Panc1 (cell line): ENCODE results near the gene RGMB. TPM values are rescaled to one million over a fixed set of nuclear protein-coding genes. Genes with fewer than 3 reads are reported as not detected.

ENCODE experiments used
- ATAC-seq: fragments of 200-7000 bp; cut with Tn5 transposase; 2 replicates; pipeline ENCODE4 v1.9.1; 2020; ENCODE audit warnings: mild to moderate bottlenecking, moderate library complexity
- BruUV-seq: library from RNA; stranded (reverse); fragments of 400-500 nt; replicated peaks from 2 replicates; lab custom pipeline; 2021; lab: Mats Ljungman, UMichigan
- CTCF ChIA-PET: fragments of 300-600 bp; sonication (Branson Sonifier 250); formaldehyde crosslinking; loops from one replicate; lab custom pipeline; 2022; ENCODE audit warnings: antibody characterized with exemption; lab: Charles Lee
- POLR2A ChIA-PET: fragments of 300-600 bp; sonication (Branson Sonifier 250); formaldehyde crosslinking; loops from one replicate; lab custom pipeline; 2022; ENCODE audit warnings: antibody characterized with exemption; lab: Charles Lee
- DNase-seq: peaks from one replicate; pipeline ENCODE4 v3.0.0-alpha.2; 2010; ENCODE audit warnings: low read depth, low spot score
- H3K27ac ChIP-seq: 2 replicates; pipeline ENCODE4 v1.5.1; 2011; ENCODE audit warnings: mild to moderate bottlenecking, low read length, inconsistent platforms
- H3K27me3 ChIP-seq: fragments of 200-500 bp; sonication (Bioruptor generic); 2 replicates; pipeline ENCODE4 v1.6.0; 2014; ENCODE audit warnings: low read length, inconsistent platforms; ENCODE audit not compliant: control insufficient read depth, insufficient read depth
- H3K36me3 ChIP-seq: fragments of 200-500 bp; sonication (Bioruptor generic); 2 replicates; pipeline ENCODE4 v1.5.1; 2014; ENCODE audit warnings: inconsistent platforms, mild to moderate bottlenecking, low read length, moderate library complexity; ENCODE audit not compliant: control insufficient read depth, insufficient read depth
- H3K4me1 ChIP-seq: 2 replicates; pipeline ENCODE4 v1.5.1; 2011; ENCODE audit warnings: inconsistent platforms, mild to moderate bottlenecking, low read length, moderate library complexity; ENCODE audit not compliant: control insufficient read depth, insufficient read depth
- H3K4me3 ChIP-seq, 2 experiments: 2 replicates each; pipeline ENCODE4 v1.5.1; 2011 to 2012; ENCODE audit warnings: low read depth in 2 of 2, low read length in 2 of 2, mild to moderate bottlenecking in 2 of 2, inconsistent platforms in 1 of 2, moderate library complexity in 1 of 2
- H3K9me3 ChIP-seq: fragments of 200-500 bp; sonication (Bioruptor generic); 2 replicates; pipeline ENCODE4 v1.5.1; 2014; ENCODE audit warnings: low read depth, mild to moderate bottlenecking, inconsistent platforms, low read length, moderate library complexity; ENCODE audit not compliant: control insufficient read depth, insufficient read depth
- POLR2AphosphoS5 ChIP-seq: IDR thresholded peaks from 2 replicates; pipeline ENCODE4 v1.6.1; 2012; ENCODE audit warnings: mild to moderate bottlenecking, low read depth, low read length, moderate library complexity
- SIN3A ChIP-seq: IDR thresholded peaks from 2 replicates; pipeline ENCODE4 v1.6.1; 2012; ENCODE audit warnings: low read depth, mild to moderate bottlenecking, low read length, moderate library complexity, borderline replicate concordance; ENCODE audit not compliant: insufficient read depth
- TCF7L2 ChIP-seq: IDR thresholded peaks from 2 replicates; pipeline ENCODE4 v1.6.1; 2011; ENCODE audit warnings: mild to moderate bottlenecking, low read depth, low read length, inconsistent platforms
- in situ Hi-C: cut with HindIII; loops from 2 replicates; pipeline ENCODE4 v1.10.0; 2016; ENCODE audit warnings: low sequenced_read_pairs, low pct_unique_long_range_greater_than_20kb
- intact Hi-C: fragments of 100-400 bp; cut with micrococcal nuclease; formaldehyde crosslinking; loops from one replicate; pipeline ENCODE4 v1.10.0; 2022; ENCODE audit not compliant: unreplicated experiment
- total RNA-seq: library from RNA; stranded (reverse); gene quantifications from one replicate; pipeline ENCODE4 v1.2.1, GENCODE V29; 2021; ENCODE audit not compliant: unreplicated experiment
- TF ChIP-seq, protein P1 (sequence below), 2 experiments: IDR thresholded peaks; 2 replicates each; pipeline ENCODE4 v1.6.1; 2011 to 2012; ENCODE audit warnings: low read depth in 2 of 2, control low read depth in 1 of 2, low read length in 1 of 2, mild to moderate bottlenecking in 1 of 2, moderate library complexity in 1 of 2; ENCODE audit not compliant: insufficient read depth in 1 of 2
- TF ChIP-seq, protein P2 (sequence below): fragments of 450-650 bp; IDR thresholded peaks from 2 replicates; pipeline ENCODE4 v1.5.1; 2017; ENCODE audit warnings: mild to moderate bottlenecking

The RGMB gene
- total RNA-seq, 1 experiment from 2014 or later = 25.4 TPM

DNA sequence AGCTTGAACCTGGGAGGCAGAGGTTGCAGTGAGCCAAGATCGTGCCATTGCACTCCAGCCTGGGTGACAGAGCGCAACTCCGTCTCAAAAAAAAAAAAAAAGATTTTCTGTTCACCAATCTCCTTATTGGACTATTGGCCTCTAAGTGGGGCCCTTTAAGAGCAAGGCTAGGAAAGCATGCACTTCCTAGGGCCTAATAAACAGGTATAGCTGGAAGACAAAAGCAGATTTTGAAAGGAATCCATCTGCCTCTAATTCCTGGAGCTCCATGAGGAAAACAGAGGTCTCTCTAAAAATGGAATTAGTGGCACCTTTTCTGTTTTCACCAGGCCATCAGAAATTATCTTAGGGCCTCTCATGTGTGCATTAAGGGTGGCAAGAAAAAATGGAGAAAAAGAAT lies 70.0 kb downstream of the RGMB start:
- CTCF ChIA-PET = no interaction called here
- in situ Hi-C loops = no loop called here
- Histone ChIP-seq H3K27me3 (no peaks in the 10 kb centered on the region), H3K4me1 (no peaks in the 10 kb centered on the region), H3K9me3 (peaks cover 9% of the 10 kb centered on the region; the same call in 1 of the 2 replicates), H3K4me3 (no peak overlapping the region), H3K36me3 (no peaks in the 10 kb centered on the region), H3K27ac (no peak overlapping the region)
- ATAC-seq = no peak
- POLR2A ChIA-PET = no interaction called here
- TF ChIP-seq SIN3A (no peak), POLR2AphosphoS5 (no peak), TCF7L2 (no peak)
- TF ChIP-seq, protein P1, sequence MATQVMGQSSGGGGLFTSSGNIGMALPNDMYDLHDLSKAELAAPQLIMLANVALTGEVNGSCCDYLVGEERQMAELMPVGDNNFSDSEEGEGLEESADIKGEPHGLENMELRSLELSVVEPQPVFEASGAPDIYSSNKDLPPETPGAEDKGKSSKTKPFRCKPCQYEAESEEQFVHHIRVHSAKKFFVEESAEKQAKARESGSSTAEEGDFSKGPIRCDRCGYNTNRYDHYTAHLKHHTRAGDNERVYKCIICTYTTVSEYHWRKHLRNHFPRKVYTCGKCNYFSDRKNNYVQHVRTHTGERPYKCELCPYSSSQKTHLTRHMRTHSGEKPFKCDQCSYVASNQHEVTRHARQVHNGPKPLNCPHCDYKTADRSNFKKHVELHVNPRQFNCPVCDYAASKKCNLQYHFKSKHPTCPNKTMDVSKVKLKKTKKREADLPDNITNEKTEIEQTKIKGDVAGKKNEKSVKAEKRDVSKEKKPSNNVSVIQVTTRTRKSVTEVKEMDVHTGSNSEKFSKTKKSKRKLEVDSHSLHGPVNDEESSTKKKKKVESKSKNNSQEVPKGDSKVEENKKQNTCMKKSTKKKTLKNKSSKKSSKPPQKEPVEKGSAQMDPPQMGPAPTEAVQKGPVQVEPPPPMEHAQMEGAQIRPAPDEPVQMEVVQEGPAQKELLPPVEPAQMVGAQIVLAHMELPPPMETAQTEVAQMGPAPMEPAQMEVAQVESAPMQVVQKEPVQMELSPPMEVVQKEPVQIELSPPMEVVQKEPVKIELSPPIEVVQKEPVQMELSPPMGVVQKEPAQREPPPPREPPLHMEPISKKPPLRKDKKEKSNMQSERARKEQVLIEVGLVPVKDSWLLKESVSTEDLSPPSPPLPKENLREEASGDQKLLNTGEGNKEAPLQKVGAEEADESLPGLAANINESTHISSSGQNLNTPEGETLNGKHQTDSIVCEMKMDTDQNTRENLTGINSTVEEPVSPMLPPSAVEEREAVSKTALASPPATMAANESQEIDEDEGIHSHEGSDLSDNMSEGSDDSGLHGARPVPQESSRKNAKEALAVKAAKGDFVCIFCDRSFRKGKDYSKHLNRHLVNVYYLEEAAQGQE (IDR thresholded peaks at IDR 0.05; ENCODE audit: insufficient read depth in 1 of 2, low read depth in 2 of 2, low read length in 1 of 2) = no peak
- no peak for DNase-seq
- BruUV-seq = no TSS peak
- intact Hi-C loops = no loop called here

DNA sequence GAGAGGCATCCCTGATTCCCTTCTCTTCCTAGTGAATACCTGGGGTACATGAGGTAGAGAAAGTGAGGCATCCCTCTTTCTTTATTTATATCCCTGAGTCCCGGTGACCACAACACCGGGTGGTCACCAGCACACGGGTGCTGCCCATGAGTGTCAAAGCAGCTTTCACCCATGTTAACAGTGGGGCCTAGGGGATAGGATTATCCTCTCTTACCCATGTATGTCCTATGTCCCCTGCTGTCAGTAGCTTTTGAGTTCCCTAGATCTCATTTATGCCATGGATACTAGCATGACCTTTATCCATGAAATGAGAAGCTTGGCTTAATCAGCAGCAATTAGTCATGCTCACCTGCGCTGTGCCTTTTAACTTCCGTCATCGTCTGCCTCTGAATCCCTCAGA lies 71.4 kb downstream of the RGMB start:
- TF ChIP-seq POLR2AphosphoS5 = no peak
- TF ChIP-seq, protein P2, sequence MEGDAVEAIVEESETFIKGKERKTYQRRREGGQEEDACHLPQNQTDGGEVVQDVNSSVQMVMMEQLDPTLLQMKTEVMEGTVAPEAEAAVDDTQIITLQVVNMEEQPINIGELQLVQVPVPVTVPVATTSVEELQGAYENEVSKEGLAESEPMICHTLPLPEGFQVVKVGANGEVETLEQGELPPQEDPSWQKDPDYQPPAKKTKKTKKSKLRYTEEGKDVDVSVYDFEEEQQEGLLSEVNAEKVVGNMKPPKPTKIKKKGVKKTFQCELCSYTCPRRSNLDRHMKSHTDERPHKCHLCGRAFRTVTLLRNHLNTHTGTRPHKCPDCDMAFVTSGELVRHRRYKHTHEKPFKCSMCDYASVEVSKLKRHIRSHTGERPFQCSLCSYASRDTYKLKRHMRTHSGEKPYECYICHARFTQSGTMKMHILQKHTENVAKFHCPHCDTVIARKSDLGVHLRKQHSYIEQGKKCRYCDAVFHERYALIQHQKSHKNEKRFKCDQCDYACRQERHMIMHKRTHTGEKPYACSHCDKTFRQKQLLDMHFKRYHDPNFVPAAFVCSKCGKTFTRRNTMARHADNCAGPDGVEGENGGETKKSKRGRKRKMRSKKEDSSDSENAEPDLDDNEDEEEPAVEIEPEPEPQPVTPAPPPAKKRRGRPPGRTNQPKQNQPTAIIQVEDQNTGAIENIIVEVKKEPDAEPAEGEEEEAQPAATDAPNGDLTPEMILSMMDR = no peak
- TF ChIP-seq, protein P1 (IDR thresholded peaks at IDR 0.05; ENCODE audit: insufficient read depth in 1 of 2, low read depth in 2 of 2, low read length in 1 of 2) = no peak
- TF ChIP-seq SIN3A = no peak
- TF ChIP-seq TCF7L2 = no peak
- in situ Hi-C loops = no loop called here
- no TSS peak for BruUV-seq

More for the DNA sequence above, 71.4 kb downstream of the RGMB start:
- ATAC-seq (no peak), DNase-seq (no peak)
- Histone ChIP-seq H3K9me3 (peaks cover 9% of the 10 kb centered on the region; the same call in 1 of the 2 replicates), H3K4me3 (no peak overlapping the region), H3K4me1 (no peaks in the 10 kb centered on the region), H3K27ac (no peak overlapping the region), H3K27me3 (no peaks in the 10 kb centered on the region), H3K36me3 (no peaks in the 10 kb centered on the region)
- CTCF ChIA-PET = no interaction called here
- POLR2A ChIA-PET = interaction anchor here (0.7 kb wide), 1 partner anchor 24 kb away, joined by 12 read pairs; no protein-coding TSS in a partner anchor
- intact Hi-C loops = no loop called here
